Neuron (in vitro differentiated cells): ENCODE data around the gene FNTB.

Source experiments
- H2AFZ ChIP-seq: one replicate; pipeline ENCODE4 v1.6.1; 2013; ENCODE audit warnings: low read depth, mild to moderate bottlenecking, inconsistent platforms, low read length, moderate library complexity
- H3K27me3 ChIP-seq: one replicate; pipeline ENCODE4 v1.6.1; 2013; ENCODE audit warnings: low read length; ENCODE audit not compliant: insufficient read depth
- H3K36me3 ChIP-seq: one replicate; pipeline ENCODE4 v1.6.1; 2013; ENCODE audit warnings: low read length; ENCODE audit not compliant: insufficient read depth
- H3K4me1 ChIP-seq: one replicate; pipeline ENCODE4 v1.6.1; 2013; ENCODE audit warnings: low read length; ENCODE audit not compliant: insufficient read depth
- H3K4me3 ChIP-seq: 2 replicates; pipeline ENCODE4 v1.5.1; 2013; ENCODE audit warnings: mild to moderate bottlenecking, low read length, moderate library complexity
- H3K9me3 ChIP-seq: one replicate; pipeline ENCODE4 v1.6.1; 2013; ENCODE audit warnings: low read length

FNTB gene, protein sequence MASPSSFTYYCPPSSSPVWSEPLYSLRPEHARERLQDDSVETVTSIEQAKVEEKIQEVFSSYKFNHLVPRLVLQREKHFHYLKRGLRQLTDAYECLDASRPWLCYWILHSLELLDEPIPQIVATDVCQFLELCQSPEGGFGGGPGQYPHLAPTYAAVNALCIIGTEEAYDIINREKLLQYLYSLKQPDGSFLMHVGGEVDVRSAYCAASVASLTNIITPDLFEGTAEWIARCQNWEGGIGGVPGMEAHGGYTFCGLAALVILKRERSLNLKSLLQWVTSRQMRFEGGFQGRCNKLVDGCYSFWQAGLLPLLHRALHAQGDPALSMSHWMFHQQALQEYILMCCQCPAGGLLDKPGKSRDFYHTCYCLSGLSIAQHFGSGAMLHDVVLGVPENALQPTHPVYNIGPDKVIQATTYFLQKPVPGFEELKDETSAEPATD

GRCh38 chr14:64986648-64987437, at the start of gene FNTB:
Gene FNTB, plus strand, starts transcription at chr14:64986895. Its CDS starts 59 bp downstream, at chr14:64986954.
- Histone ChIP-seq H2AFZ (peak within 1 kb of the TSS; percentile 74), H3K4me1 (peaks cover 16% of the 10 kb centered on the region), H3K4me3 (peak within 1 kb of the TSS; percentile 81), H3K9me3 (no peaks in the 10 kb centered on the region), H3K36me3 (no peaks in the 10 kb centered on the region), H3K27me3 (no peaks in the 10 kb centered on the region)

GRCh38 chr14:64937171-64937820, 49.4 kb upstream of the FNTB start:
- no peak overlapping the region for H3K4me3 ChIP-seq
- H3K36me3 ChIP-seq, result peaks cover 33% of the 10 kb centered on the region
- peaks cover under 1% of the 10 kb centered on the region for H3K4me1 ChIP-seq
- H3K9me3 ChIP-seq, result no peaks in the 10 kb centered on the region
- H3K27me3 ChIP-seq, result no peaks in the 10 kb centered on the region
- no peak overlapping the region for H2AFZ ChIP-seq

GRCh38 chr14:64937821-64938193, 48.9 kb upstream of the FNTB start:
- no peaks in the 10 kb centered on the region for H3K9me3 ChIP-seq
- H3K27me3 ChIP-seq, result no peaks in the 10 kb centered on the region
- no peak overlapping the region for H3K4me3 ChIP-seq
- no peaks in the 10 kb centered on the region for H3K4me1 ChIP-seq
- peaks cover 32% of the 10 kb centered on the region for H3K36me3 ChIP-seq
- no peak overlapping the region for H2AFZ ChIP-seq

- no peaks in the 10 kb centered on the region for H3K4me1 ChIP-seq
Observed at GRCh38 chr14:64938972-64939816, 47.5 kb upstream of the FNTB start.

GRCh38 chr14:64939817-64940190, 46.9 kb upstream of the FNTB start:
- H2AFZ ChIP-seq, result no peak overlapping the region
- H3K27me3 ChIP-seq, result no peaks in the 10 kb centered on the region
- H3K4me1 ChIP-seq, result no peaks in the 10 kb centered on the region
- peaks cover 28% of the 10 kb centered on the region for H3K36me3 ChIP-seq
- H3K9me3 ChIP-seq, result no peaks in the 10 kb centered on the region
- no peak overlapping the region for H3K4me3 ChIP-seq

More at GRCh38 chr14:64938972-64939816, 47.5 kb upstream of the FNTB start:
- H2AFZ ChIP-seq, result no peak overlapping the region
- peaks cover 29% of the 10 kb centered on the region for H3K36me3 ChIP-seq
- H3K27me3 ChIP-seq, result no peaks in the 10 kb centered on the region
- no peak overlapping the region for H3K4me3 ChIP-seq
- H3K9me3 ChIP-seq, result no peaks in the 10 kb centered on the region

GRCh38 chr14:64940336-64940910, 46.3 kb upstream of the FNTB start:
- H2AFZ ChIP-seq, result no peak overlapping the region
- no peak overlapping the region for H3K4me3 ChIP-seq
- no peaks in the 10 kb centered on the region for H3K27me3 ChIP-seq
- no peaks in the 10 kb centered on the region for H3K9me3 ChIP-seq
- peaks cover 29% of the 10 kb centered on the region for H3K36me3 ChIP-seq
- H3K4me1 ChIP-seq, result no peaks in the 10 kb centered on the region

GRCh38 chr14:64942531-64943111, 44.1 kb upstream of the FNTB start, which contains the start of gene GPX2:
Gene GPX2, minus strand, starts transcription at chr14:64942745. Its CDS starts 19 bp downstream, at chr14:64942726.
- Histone ChIP-seq H3K4me1 (no peaks in the 10 kb centered on the region), H2AFZ (no peak within 1 kb of the TSS), H3K27me3 (no peaks in the 10 kb centered on the region), H3K4me3 (no peak within 1 kb of the TSS), H3K36me3 (peaks cover 32% of the 10 kb centered on the region), H3K9me3 (no peaks in the 10 kb centered on the region)

- Histone ChIP-seq H3K4me1 (no peaks in the 10 kb centered on the region), H2AFZ (no peak overlapping the region), H3K4me3 (no peak overlapping the region), H3K36me3 (peaks cover 40% of the 10 kb centered on the region), H3K9me3 (no peaks in the 10 kb centered on the region), H3K27me3 (no peaks in the 10 kb centered on the region)
Observed at GRCh38 chr14:64943556-64943955, 43.1 kb upstream of the FNTB start.

DNA sequence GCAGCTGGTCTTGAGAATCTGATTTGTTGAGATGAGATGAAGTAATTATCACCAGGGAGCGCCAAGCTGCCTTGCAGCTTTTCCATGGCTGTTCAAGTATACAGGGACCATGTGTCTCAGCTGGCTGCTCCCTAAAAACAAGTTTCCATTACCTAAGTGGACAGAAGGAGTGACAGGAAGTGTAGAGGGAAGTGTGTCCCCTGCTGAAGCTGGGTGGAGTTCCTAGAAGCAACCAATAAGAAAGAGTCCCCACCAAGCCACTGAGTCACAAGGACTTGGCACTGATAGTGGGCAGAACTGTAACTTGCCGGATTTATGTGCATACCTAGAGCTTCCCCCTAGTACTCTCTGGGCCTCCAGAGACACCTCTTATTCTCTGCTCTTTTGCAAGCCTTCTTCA, 42.7 kb upstream of the FNTB start:
- Histone ChIP-seq H3K27me3 (no peaks in the 10 kb centered on the region), H3K9me3 (no peaks in the 10 kb centered on the region)

GRCh38 chr14:64944861-64945260, 41.8 kb upstream of the FNTB start:
- no peaks in the 10 kb centered on the region for H3K27me3 ChIP-seq
- H3K36me3 ChIP-seq, result peaks cover 36% of the 10 kb centered on the region
- H3K4me3 ChIP-seq, result no peak overlapping the region
- no peaks in the 10 kb centered on the region for H3K4me1 ChIP-seq
- no peak overlapping the region for H2AFZ ChIP-seq
- no peaks in the 10 kb centered on the region for H3K9me3 ChIP-seq

More for the DNA sequence above, 42.7 kb upstream of the FNTB start:
- Histone ChIP-seq H3K4me1 (no peaks in the 10 kb centered on the region), H3K4me3 (no peak overlapping the region), H3K36me3 (peaks cover 40% of the 10 kb centered on the region), H2AFZ (no peak overlapping the region)

- H2AFZ ChIP-seq, result no peak overlapping the region
- peaks cover 38% of the 10 kb centered on the region for H3K36me3 ChIP-seq
- no peak overlapping the region for H3K4me3 ChIP-seq
- no peaks in the 10 kb centered on the region for H3K9me3 ChIP-seq
- H3K27me3 ChIP-seq, result no peaks in the 10 kb centered on the region
- no peaks in the 10 kb centered on the region for H3K4me1 ChIP-seq
Observed at GRCh38 chr14:64945431-64946178, 41.1 kb upstream of the FNTB start.
